Calu3 (cell line): ENCODE measurements around the gene ZNF98. TPM values are rescaled to one million over a fixed set of nuclear protein-coding genes. Genes with fewer than 3 reads are reported as not detected.

ENCODE experiments used
- Bru-seq: library from RNA; stranded (reverse); fragments of 400-500 nt; gene quantifications from one replicate; lab custom pipeline; 2021; lab: Mats Ljungman, UMichigan
- BruChase-seq, 2 experiments: library from RNA; stranded (reverse); fragments of 400-500 nt; gene quantifications; one replicate each; lab custom pipeline; 2021; lab: Mats Ljungman, UMichigan
- BruUV-seq: library from RNA; stranded (reverse); fragments of 400-500 nt; replicated peaks from 2 replicates; lab custom pipeline; 2021; lab: Mats Ljungman, UMichigan
- CTCF ChIA-PET: fragments of 300-600 bp; sonication (Branson Sonifier 250); formaldehyde crosslinking; loops from one replicate; lab custom pipeline; 2022; ENCODE audit warnings: antibody characterized with exemption; lab: Charles Lee
- DNase-seq: peaks from one replicate; pipeline ENCODE4 v3.0.0; 2022
- H3K27ac Mint-ChIP-seq: one replicate; pipeline ENCODE4 v1.8.0; 2022; ENCODE audit warnings: mixed read lengths; ENCODE audit not compliant: unreplicated experiment
- H3K27me3 Mint-ChIP-seq: one replicate; pipeline ENCODE4 v1.8.0; 2022; ENCODE audit warnings: mixed read lengths; ENCODE audit not compliant: unreplicated experiment
- H3K36me3 Mint-ChIP-seq: one replicate; pipeline ENCODE4 v1.8.0; 2022; ENCODE audit warnings: mild to moderate bottlenecking, moderate library complexity, mixed read lengths; ENCODE audit not compliant: insufficient read depth, unreplicated experiment
- H3K4me1 Mint-ChIP-seq: one replicate; pipeline ENCODE4 v1.8.0; 2022; ENCODE audit warnings: mild to moderate bottlenecking, low read depth, mixed read lengths; ENCODE audit not compliant: unreplicated experiment
- H3K4me3 Mint-ChIP-seq: one replicate; pipeline ENCODE4 v1.8.0; 2022; ENCODE audit warnings: mild to moderate bottlenecking, low read depth, moderate library complexity, mixed read lengths; ENCODE audit not compliant: unreplicated experiment
- H3K9me3 Mint-ChIP-seq: one replicate; pipeline ENCODE4 v1.8.0; 2022; ENCODE audit warnings: low read depth, mixed read lengths; ENCODE audit not compliant: unreplicated experiment
- intact Hi-C: fragments of 100-400 bp; cut with micrococcal nuclease; formaldehyde crosslinking; loops from one replicate; pipeline ENCODE4 v1.10.0; 2022; ENCODE audit not compliant: unreplicated experiment
- long read RNA-seq: library from polyadenylated mRNA; stranded (forward); transcript quantifications from one replicate; pipeline ENCODE4 v2.0.0, GENCODE V29; 2022
- total RNA-seq: library from RNA; stranded (reverse); gene quantifications from 2 replicates; pipeline ENCODE4 v1.2.3, GENCODE V29; 2022
- TF ChIP-seq, protein P1 (sequence below): fragments of 200-600 bp; IDR thresholded peaks from one replicate; pipeline ENCODE4 v1.8.0; 2022; ENCODE audit warnings: antibody characterized with exemption; ENCODE audit not compliant: unreplicated experiment

Gene ZNF98
- total RNA-seq: not detected in 2 replicates
- percentile 3 among the genes with signal in this experiment for Bru-seq, nascent RNA
- percentile 1 among the genes with signal in this experiment for BruChase-seq, experiment 1, labeled RNA remaining after a 6-hour chase
- not detected for BruChase-seq, experiment 2, labeled RNA remaining after a 2-hour chase
- long read RNA-seq: 0 reads

DNA sequence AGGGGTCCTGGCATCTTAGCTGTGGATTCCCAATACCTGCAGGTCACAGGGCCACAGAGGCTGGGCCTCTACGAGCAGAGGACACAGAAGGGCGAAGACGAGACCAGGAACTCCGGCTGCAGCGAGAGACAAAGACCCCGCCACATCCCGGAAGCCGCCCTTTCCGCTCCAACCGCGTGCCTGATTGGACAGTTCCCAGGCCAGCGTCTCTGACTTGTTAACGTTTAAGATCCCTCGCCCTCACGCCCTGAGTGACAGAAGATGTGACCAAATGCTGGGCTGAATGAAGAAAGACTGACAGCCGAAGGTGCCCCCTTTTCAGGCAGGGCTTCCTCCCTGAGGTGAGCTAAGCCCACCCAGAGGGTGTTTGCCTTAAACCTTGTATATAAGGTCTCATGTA, at the start of gene ZNF98:
Gene ZNF98, minus strand, starts transcription at position 136 of the 400 bp plus-strand sequence. Its CDS starts 122 bp downstream, at position 14.
- no peaks in the 10 kb centered on the region for H3K36me3 Mint-ChIP-seq
- no peak within 1 kb of the TSS for H3K27ac Mint-ChIP-seq
- intact Hi-C loops: no loop called here
- DNase-seq: no peak
- CTCF ChIA-PET: no interaction called here
- peaks cover 3% of the 10 kb centered on the region for H3K9me3 Mint-ChIP-seq
- BruUV-seq: no TSS peak
- H3K27me3 Mint-ChIP-seq: no peaks in the 10 kb centered on the region
- no peaks in the 10 kb centered on the region for H3K4me1 Mint-ChIP-seq
- no peak within 1 kb of the TSS for H3K4me3 Mint-ChIP-seq
- TF ChIP-seq, protein P1, sequence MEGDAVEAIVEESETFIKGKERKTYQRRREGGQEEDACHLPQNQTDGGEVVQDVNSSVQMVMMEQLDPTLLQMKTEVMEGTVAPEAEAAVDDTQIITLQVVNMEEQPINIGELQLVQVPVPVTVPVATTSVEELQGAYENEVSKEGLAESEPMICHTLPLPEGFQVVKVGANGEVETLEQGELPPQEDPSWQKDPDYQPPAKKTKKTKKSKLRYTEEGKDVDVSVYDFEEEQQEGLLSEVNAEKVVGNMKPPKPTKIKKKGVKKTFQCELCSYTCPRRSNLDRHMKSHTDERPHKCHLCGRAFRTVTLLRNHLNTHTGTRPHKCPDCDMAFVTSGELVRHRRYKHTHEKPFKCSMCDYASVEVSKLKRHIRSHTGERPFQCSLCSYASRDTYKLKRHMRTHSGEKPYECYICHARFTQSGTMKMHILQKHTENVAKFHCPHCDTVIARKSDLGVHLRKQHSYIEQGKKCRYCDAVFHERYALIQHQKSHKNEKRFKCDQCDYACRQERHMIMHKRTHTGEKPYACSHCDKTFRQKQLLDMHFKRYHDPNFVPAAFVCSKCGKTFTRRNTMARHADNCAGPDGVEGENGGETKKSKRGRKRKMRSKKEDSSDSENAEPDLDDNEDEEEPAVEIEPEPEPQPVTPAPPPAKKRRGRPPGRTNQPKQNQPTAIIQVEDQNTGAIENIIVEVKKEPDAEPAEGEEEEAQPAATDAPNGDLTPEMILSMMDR: no peak

DNA sequence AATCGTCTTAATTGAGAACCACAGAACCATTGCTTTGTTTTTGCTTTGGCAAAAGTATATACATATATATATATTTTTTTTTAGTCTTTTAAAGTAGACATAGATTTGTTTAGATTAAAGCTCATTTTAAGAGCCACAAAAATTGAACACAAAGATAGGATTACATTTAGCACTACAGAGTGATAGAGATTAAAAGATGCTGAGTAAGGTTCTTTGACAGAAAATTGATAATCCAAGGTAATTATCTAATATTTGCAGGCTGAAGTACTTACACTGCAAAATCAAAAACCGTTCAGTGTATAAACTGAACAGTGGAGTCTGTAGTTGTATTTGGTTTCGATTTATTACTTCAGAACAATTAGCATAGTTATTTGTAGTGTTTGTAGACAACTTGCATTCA, 24.5 kb upstream of the ZNF98 start:
- CTCF ChIA-PET: no interaction called here

DNA sequence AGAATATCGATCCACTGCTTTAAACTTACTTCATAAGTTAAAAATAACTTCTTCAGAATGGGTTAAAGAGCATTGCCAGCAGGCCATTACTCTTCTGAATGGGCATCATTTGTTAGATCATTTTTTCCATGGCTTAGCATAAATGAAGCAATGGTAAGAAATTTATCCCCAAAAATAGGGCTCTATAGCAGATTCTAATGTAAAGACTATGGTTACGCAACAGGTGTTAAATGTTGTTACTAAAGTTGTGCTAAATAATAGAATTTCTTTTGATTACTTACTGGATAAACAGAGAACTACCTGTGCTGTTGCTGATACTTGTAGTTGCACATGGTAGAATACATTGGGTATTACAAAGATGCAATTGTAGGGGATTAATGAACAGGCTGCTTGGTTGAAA, 15.9 kb upstream of the ZNF98 start:
- no peak for DNase-seq
- CTCF ChIA-PET: no interaction called here
- Mint-ChIP-seq H3K36me3 (no peaks in the 10 kb centered on the region), H3K27ac (no peak overlapping the region), H3K9me3 (peaks cover 3% of the 10 kb centered on the region), H3K4me3 (no peak overlapping the region), H3K4me1 (no peaks in the 10 kb centered on the region), H3K27me3 (no peaks in the 10 kb centered on the region)
- BruUV-seq: no TSS peak
- intact Hi-C loops: no loop called here
- TF ChIP-seq, protein P1: no peak

More for the DNA sequence above, 24.5 kb upstream of the ZNF98 start:
- no peak for DNase-seq
- Mint-ChIP-seq H3K4me3 (no peak overlapping the region), H3K27me3 (no peaks in the 10 kb centered on the region), H3K36me3 (no peaks in the 10 kb centered on the region), H3K4me1 (no peaks in the 10 kb centered on the region), H3K27ac (no peak overlapping the region), H3K9me3 (peaks cover 5% of the 10 kb centered on the region)
- no TSS peak for BruUV-seq
- TF ChIP-seq, protein P1: no peak
- intact Hi-C loops: no loop called here

DNA sequence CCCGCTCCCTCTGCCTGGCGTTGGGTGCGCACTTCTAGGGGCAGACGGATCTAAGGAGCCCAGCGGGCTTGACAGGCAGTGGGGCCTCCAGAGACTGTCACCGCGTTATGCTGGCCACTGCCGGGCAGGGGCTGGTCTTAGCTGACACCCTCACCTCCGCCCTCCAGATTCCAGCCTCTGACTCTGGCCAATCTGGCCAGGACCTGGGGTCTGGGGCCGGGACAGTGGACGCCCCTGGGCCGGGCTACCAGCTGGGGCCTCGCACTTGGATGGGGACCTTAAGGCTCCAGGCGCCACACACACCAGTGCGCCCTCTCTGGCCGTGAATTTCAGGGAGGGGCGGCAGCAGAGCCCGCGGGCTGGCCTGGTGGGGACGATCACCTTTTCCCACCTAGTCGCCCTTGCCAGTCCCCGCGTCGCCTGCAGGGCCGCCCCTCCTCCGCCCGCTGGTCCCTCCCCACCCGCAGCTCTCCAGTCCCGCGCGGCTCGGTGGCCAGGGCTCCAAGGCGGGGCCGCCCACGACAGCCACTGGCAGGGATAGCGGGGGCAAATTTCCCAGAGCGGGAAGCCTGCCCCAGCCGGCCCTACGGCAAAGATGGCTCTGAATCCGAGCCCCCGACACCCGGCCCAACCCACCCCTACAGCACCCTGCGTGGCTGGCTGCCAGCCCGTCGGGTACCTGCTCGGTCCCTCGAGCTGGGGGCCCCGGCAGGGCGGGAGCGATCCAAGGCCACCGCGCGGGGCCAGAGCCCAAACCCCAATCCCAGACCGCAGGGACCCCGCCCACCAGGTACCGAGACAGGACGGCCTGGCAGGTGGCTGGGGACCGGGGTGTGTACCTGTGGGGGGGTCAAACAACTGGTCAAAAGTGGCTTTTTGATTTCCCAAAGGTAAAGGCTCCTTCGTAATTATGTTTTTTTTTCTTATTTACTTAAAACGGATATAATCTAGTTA, 6.1 kb upstream of the ZNF98 start:
- Mint-ChIP-seq H3K27me3 (no peaks in the 10 kb centered on the region), H3K36me3 (no peaks in the 10 kb centered on the region)

More for the DNA sequence above, 6.1 kb upstream of the ZNF98 start:
- H3K27ac Mint-ChIP-seq: no peak overlapping the region
- intact Hi-C loops: no loop called here
- H3K4me1 Mint-ChIP-seq: no peaks in the 10 kb centered on the region
- no peak for DNase-seq
- CTCF ChIA-PET: no interaction called here
- H3K4me3 Mint-ChIP-seq: no peak overlapping the region
- peaks cover 3% of the 10 kb centered on the region for H3K9me3 Mint-ChIP-seq
- no TSS peak for BruUV-seq
- TF ChIP-seq, protein P1: no peak
